Tibial artery (tissue), 4 donors: ENCODE results near the gene TMEM135.
"Not testable (repeated sequence)": the region's sequence is repeated elsewhere in the genome, so short reads cannot be mapped to it uniquely, and the experiment has no call there.

ENCODE experiments used
- DNase-seq, 2 donors: peaks; one replicate each; pipeline ENCODE4 v3.0.0-alpha.2; 2019
- H3K27ac ChIP-seq, 2 donors: fragments of 200-600 bp; sonication (generic) in 1 of 2; 1 replicate in 1 of 2; 2 replicates in 1 of 2; pipeline ENCODE4 v1.5.1; 2018 to 2019; ENCODE audit warnings: mild to moderate bottlenecking in 1 of 2
- H3K27me3 ChIP-seq, 2 donors: fragments of 200-600 bp; sonication (generic) in 1 of 2; one replicate each; pipeline versions ENCODE4 v1.5.1 to v1.6.0; 2016 to 2019
- H3K36me3 ChIP-seq, 3 donors: fragments of 200-600 bp; sonication (generic) in 2 of 3; one replicate each; pipeline ENCODE4 v1.5.1; 2016 to 2019; ENCODE audit warnings: mild to moderate bottlenecking in 2 of 3
- H3K4me1 ChIP-seq, 4 donors: fragments of 200-600 bp; sonication (generic) in 2 of 4; 1 replicate in 3 of 4; 2 replicates in 1 of 4; pipeline ENCODE4 v1.5.1; 2016 to 2019
- H3K4me3 ChIP-seq, 2 donors: fragments of 200-600 bp; sonication (generic) in 1 of 2; 1 replicate in 1 of 2; 2 replicates in 1 of 2; pipeline ENCODE4 v1.5.1; 2018 to 2019; ENCODE audit warnings: mild to moderate bottlenecking in 2 of 2
- H3K9me3 ChIP-seq, 3 donors: fragments of 200-600 bp; sonication (generic) in 1 of 3; one replicate each; pipeline ENCODE4 v1.5.1; 2016 to 2019
- CTCF ChIP-seq, 2 experiments: fragments of 200-600 bp in 1 of 2; fragments of 450-650 bp in 1 of 2; IDR thresholded peaks; one replicate each; pipeline ENCODE4 v1.5.1; 2017 to 2019; ENCODE audit warnings: antibody characterized with exemption in 2 of 2, mild to moderate bottlenecking in 1 of 2, moderate library complexity in 1 of 2
- intact Hi-C: fragments of 100-400 bp; cut with DNase I; formaldehyde crosslinking; loops from one replicate; pipeline ENCODE4 v1.15.0; 2023; ENCODE audit warnings: low total_unique reads

TMEM135 gene

DNA sequence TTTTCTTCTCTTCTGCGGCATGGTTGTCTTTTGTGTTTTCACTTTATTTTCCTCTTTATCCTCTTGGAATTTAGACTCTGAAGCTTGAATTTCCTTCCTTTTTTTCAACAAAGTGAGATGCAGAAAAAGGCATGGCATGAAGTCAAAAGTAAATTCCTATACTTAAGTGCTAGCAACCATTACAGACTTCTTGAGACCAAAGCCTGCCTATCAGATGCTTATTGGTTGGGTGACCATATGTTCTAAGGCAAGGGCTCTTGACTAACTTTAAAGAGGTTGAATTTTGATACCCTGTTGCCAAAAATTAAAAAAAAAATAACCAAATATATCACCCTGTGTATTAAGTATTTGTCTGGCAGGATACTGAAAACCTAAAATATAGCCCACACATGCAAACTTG lies 237.4 kb downstream of the TMEM135 start:
- Histone ChIP-seq H3K4me1 (peaks cover 0 to 13% (median 3%) of the 10 kb centered on the region in 4 donors), H3K27ac (peak overlapping the region in 1 of 2 donors; percentile 36), H3K4me3 (no peak overlapping the region), H3K36me3 (no peaks in the 10 kb centered on the region), H3K9me3 (no peaks in the 10 kb centered on the region), H3K27me3 (no peaks in the 10 kb centered on the region)
- TF ChIP-seq CTCF (IDR thresholded peaks at IDR 0.05): no peak
- intact Hi-C loops: no loop called here
- DNase-seq: no peak

DNA sequence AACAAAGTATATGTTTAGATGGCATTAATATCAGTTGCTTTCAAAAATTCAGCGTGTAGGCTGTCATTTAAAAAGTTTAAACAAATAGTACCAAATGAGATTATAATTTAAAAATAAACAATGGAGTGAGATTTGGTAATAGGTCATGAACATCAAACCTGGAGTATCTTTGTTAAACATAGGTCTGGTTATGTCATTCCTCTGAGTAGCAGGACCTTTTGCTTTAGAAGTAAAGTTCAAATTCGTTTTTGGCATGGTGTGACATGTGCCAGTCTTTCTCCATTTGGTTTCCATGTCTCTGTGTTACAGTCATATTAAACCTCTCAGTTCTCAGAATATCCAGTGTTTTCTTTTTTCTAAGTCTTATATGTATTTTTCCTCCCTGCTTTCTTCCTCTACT lies 242.4 kb downstream of the TMEM135 start:
- no peak for TF ChIP-seq CTCF (IDR thresholded peaks at IDR 0.05)

DNA sequence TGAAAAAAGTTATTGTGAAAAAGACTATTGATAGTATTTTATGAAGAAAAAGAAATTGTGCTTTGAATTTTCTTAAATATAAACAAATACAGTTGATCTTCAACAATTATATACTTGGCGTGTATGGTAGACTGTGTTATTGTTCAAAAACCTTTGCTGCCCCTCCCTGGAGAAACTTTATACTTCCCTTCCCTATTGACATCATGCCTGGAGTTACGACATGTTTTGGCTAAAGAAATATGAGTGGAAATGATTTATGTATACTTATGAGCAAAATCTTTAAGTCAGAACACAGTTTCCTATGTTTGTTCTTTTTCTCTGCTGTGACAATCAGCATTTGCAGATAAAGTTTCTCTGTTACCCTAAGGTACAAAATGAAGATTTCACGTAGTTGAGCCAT lies 243.8 kb downstream of the TMEM135 start:
- peak; percentile 34 to 39 for TF ChIP-seq CTCF (IDR thresholded peaks at IDR 0.05)
- Histone ChIP-seq H3K36me3 (no peaks in the 10 kb centered on the region), H3K27me3 (no peaks in the 10 kb centered on the region), H3K27ac (peak overlapping the region; percentile 14 to 47), H3K4me1 (peaks cover 0 to 23% (median 5%) of the 10 kb centered on the region in 4 donors), H3K4me3 (no peak overlapping the region), H3K9me3 (no peaks in the 10 kb centered on the region)
- intact Hi-C loops: no loop called here
- no peak for DNase-seq

More for the DNA sequence above, 242.4 kb downstream of the TMEM135 start:
- Histone ChIP-seq H3K4me3 (no peak overlapping the region), H3K4me1 (peaks cover 0 to 31% (median 7%) of the 10 kb centered on the region in 4 donors), H3K27ac (no peak overlapping the region), H3K9me3 (no peaks in the 10 kb centered on the region), H3K27me3 (no peaks in the 10 kb centered on the region), H3K36me3 (no peaks in the 10 kb centered on the region)
- no peak for DNase-seq
- intact Hi-C loops: no loop called here

DNA sequence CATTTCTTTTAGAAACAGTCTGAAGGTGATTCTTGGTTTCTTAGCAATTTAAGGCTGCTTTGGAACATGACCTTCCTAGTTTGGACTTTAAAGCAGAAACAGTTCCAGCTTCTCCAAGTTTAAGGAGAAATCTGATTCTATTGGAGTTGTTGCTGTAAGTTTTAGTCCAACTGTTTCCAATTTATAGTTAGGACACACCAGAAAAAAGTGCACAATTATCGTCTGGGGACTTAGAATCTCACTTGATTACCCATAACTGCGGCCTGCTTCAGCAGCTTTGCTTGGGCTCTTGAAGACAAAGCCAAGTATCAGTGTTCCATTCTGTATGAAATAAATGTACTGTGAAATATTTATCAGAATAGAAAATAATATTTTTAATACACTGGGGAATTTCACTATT lies 246.6 kb downstream of the TMEM135 start:
- Histone ChIP-seq H3K36me3 (no peaks in the 10 kb centered on the region), H3K27me3 (no peaks in the 10 kb centered on the region), H3K27ac (no peak overlapping the region), H3K9me3 (no peaks in the 10 kb centered on the region), H3K4me1 (peaks cover 0 to 23% (median 5%) of the 10 kb centered on the region in 4 donors), H3K4me3 (no peak overlapping the region)
- intact Hi-C loops: no loop called here
- DNase-seq: no peak
- no peak for TF ChIP-seq CTCF (IDR thresholded peaks at IDR 0.05)

- H3K4me1 ChIP-seq: peaks cover 0 to 16% (median 5%) of the 10 kb centered on the region in 4 donors
- H3K4me3 ChIP-seq, H3K27me3 ChIP-seq, H3K27ac ChIP-seq, DNase-seq, intact Hi-C loops, H3K9me3 ChIP-seq, H3K36me3 ChIP-seq: not testable (repeated sequence)
Observed at GRCh38 chr11:87285674-87286073, 247.9 kb downstream of the TMEM135 start.

DNA sequence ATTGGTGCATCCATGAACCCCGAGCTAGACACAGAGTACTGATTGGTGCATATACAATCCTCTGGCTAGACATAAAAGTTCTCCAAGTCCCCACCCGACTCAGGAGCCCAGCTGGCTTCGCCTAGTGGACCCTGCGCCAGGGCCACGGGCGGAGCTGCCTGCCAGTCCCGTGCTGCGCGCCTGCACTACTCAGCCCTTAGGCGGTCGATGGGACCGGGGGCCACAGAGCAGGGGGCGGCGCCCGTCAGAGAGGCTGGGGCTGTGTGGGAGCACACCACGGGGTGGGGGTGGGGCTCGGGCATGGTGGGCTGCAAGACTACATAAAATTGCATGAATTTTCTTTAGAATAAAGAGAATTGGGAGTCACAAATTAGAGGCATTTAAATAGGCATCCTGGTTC lies 248.6 kb downstream of the TMEM135 start:
- no peak overlapping the region for H3K4me3 ChIP-seq
- H3K9me3 ChIP-seq: no peaks in the 10 kb centered on the region
- H3K36me3 ChIP-seq: no peaks in the 10 kb centered on the region
- intact Hi-C loops: no loop called here
- peaks cover 0 to 10% (median 5%) of the 10 kb centered on the region in 4 donors for H3K4me1 ChIP-seq
- TF ChIP-seq CTCF (IDR thresholded peaks at IDR 0.05): no peak
- H3K27ac ChIP-seq: no peak overlapping the region
- no peak for DNase-seq
- no peaks in the 10 kb centered on the region for H3K27me3 ChIP-seq
